GM13977 (cell line): Measurements from ENCODE around the gene BATF2.
A peak's percentile ranks its signal among the peaks of the same experiment; 100 is the strongest.

ENCODE experiments used
- DNase-seq: peaks from one replicate; pipeline ENCODE4 v3.0.0; 2012; ENCODE audit warnings: low spot score
- in situ Hi-C: fragments of 300-500 bp; cut with MboI; formaldehyde crosslinking; loops from one replicate; pipeline ENCODE4 v1.12.0; 2022; ENCODE audit warnings: low sequenced_read_pairs, low pct_unique_long_range_greater_than_20kb, mixed read lengths, inconsistent platforms; ENCODE audit not compliant: unreplicated experiment
- TF ChIP-seq, protein P1 (sequence below): IDR thresholded peaks from 2 replicates; pipeline ENCODE4 v1.5.1; 2012; ENCODE audit warnings: mild to moderate bottlenecking, control low read depth; ENCODE audit not compliant: insufficient read depth; ENCODE audit errors: extremely low read depth, missing control alignments

The BATF2 gene, protein sequence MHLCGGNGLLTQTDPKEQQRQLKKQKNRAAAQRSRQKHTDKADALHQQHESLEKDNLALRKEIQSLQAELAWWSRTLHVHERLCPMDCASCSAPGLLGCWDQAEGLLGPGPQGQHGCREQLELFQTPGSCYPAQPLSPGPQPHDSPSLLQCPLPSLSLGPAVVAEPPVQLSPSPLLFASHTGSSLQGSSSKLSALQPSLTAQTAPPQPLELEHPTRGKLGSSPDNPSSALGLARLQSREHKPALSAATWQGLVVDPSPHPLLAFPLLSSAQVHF

DNA sequence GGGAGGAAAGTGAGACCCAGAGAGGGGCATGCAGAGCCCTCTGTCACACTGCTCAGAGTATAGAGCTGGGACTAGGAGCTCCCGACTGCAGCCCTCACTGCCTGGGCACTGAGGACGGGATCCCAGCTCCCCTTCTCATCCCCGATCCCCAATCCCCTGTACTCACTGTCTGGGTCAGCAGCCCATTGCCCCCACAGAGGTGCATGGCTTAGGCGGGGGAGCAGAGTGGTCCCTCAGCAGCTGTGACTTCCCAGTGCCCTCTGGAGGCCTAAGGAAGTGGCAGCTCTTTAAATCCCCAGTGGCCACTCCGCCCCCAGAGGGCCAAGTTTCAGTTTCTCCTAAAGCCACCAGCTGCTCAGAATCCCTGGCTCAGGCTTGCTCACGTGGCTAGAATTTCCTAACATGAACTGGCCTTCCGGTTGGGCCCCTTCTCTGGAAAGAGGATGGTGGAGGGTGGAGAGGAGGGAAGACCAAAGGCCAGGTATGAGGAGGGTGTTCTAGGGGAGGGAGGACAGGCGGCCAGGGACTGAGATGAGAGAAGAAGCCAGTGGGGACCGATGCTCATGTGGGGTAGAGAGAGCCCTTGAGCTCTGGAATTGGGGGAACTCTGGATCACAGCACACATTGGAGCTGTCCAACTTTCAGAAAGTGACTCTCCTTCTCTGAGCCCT lies at the start of gene BATF2:
BATF2 (minus strand) TSS at position 262 of the 671 bp plus-strand sequence; CDS start at position 205, 57 bp downstream.
- in situ Hi-C loops, result no loop called here
- TF ChIP-seq, protein P1, sequence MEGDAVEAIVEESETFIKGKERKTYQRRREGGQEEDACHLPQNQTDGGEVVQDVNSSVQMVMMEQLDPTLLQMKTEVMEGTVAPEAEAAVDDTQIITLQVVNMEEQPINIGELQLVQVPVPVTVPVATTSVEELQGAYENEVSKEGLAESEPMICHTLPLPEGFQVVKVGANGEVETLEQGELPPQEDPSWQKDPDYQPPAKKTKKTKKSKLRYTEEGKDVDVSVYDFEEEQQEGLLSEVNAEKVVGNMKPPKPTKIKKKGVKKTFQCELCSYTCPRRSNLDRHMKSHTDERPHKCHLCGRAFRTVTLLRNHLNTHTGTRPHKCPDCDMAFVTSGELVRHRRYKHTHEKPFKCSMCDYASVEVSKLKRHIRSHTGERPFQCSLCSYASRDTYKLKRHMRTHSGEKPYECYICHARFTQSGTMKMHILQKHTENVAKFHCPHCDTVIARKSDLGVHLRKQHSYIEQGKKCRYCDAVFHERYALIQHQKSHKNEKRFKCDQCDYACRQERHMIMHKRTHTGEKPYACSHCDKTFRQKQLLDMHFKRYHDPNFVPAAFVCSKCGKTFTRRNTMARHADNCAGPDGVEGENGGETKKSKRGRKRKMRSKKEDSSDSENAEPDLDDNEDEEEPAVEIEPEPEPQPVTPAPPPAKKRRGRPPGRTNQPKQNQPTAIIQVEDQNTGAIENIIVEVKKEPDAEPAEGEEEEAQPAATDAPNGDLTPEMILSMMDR, result peak; percentile 48
- peak; percentile 61 for DNase-seq

DNA sequence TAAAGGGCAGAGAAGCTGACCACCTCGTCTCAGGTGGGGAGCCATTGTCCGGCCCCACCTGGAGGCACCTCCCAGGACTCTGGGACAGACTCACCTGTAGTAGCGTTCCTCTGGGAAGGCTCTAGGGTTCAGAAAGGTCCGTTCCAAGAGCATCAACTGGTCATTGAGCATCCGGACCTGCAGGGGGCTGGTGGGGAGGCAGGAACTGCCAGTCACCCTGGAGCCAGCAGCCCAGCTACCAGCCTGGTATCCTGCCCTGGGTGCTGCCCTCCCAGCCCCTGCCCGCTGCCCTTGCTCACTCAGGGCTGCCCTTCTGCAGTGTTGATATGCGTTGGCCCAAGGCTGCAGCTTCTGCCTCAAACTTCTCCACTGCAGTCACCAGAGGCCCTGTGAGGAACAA lies 49.0 kb upstream of the BATF2 start:
- DNase-seq, result no peak
- in situ Hi-C loops, result no loop called here
- TF ChIP-seq, protein P1, result no peak

DNA sequence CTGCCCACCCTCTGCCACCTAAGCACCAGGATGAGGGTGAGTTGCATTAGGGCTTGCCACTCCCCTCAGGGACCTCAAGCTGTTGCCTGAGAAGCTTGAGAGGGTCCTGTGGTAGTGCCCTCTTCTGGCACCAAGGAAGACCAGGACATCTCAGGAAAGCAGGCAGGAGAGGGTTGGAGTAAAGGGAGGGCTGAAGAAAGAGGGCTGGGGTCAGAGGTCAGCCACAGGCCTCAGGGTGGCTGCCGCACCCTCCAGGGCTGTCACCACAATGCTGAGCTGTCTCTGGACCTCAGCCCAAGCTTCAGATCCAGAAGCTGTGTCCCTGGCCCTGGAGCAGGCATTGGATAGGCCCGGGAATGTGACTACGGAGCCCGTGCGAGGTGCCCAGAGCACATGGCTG lies 48.3 kb upstream of the BATF2 start:
- no peak for DNase-seq
- in situ Hi-C loops, result no loop called here

DNA sequence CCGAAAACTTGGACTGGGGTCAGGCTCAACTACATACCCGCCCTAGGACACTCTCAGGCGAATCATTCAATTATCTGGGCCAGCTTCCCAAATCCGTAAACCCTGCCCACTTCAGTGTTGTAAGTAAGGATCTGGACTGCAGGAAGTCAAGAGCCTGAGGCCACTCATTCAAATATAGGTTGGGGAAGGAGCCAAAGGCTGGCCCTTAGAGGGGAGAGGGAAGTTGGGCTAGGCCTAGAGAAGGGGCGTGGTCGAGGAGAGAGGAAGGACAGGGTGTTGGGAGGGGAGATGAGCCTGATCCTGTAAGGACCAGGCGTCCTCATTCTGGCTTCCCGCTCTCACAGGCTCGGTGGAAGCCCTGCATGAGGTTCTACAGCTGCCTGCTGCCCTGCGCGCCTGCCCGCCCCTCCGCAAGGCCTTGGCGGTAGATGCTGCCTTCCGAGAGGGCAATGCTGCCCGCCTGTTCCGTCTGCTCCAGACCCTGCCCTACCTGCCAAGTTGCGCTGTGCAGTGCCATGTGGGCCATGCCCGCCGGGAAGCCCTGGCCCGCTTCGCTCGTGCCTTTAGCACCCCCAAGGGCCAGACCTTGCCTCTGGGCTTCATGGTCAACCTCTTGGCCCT lies 47.2 kb upstream of the BATF2 start:
- DNase-seq, result no peak

More for the DNA sequence above, 48.3 kb upstream of the BATF2 start:
- TF ChIP-seq, protein P1, result no peak

DNA sequence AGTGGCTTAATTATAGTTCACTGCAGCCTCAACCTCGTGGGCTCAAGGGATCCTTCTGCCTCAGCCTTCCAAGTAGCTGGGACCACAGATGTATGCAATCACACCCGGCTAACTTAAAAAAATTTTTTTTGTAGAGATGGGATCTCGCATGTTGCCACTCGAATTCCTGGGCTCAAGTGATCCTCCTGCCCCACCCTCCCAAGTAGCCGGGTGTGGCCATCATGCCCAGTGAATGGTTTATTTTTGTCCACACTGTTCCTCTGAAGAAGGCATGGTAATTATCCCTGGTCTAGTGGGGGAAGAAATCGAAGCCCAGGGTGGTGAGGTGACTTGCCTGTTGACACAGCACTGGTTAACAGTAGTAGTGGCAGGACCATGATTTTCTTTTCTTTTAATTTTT lies 46.1 kb upstream of the BATF2 start:
- no peak for DNase-seq
- in situ Hi-C loops, result no loop called here
- TF ChIP-seq, protein P1, result no peak

More for the DNA sequence above, 47.2 kb upstream of the BATF2 start:
- in situ Hi-C loops, result no loop called here
- TF ChIP-seq, protein P1, result no peak

DNA sequence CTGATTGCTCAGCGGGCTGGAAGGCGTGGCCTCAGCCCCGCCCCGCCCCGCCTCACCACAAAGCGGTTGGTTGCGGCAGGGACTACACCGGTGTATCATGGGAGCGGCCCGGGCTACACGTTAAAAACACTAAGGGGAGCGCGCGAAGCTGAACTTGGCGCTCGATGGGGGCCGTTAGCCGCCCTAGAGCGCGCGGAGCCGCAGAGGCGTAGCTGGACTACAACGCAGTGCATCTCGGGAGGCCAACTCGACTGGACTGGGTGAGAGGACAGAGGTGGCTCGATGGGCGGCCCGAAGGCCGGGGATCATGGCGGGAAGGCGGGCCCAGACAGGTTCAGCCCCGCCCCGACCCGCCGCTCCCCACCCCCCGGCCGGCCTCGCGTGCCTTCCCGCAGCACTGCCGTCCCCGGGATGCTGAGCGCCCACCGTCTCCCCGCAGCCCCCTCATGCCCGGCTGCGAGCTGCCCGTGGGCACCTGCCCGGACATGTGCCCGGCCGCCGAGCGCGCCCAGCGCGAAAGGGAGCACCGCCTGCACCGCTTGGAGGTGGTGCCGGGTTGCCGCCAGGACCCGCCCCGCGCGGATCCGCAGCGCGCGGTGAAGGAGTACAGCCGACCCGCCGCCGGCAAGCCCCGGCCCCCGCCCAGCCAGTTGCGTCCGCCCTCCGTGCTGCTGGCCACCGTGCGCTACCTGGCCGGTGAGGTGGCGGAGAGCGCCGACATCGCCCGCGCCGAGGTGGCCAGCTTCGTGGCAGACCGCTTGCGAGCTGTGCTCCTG lies 44.3 kb upstream of the BATF2 start, which contains the start of gene SAC3D1:
SAC3D1 (plus strand) TSS at position 364 of the 776 bp plus-strand sequence; CDS start at position 447, 83 bp downstream.
- in situ Hi-C loops, result no loop called here
- TF ChIP-seq, protein P1, result no peak
- peak; percentile 97 for DNase-seq
